Activated T-helper 17 cell treated with anti-CD3 and anti-CD28 coated beads, Interleukin-2, amount 50 U/mL, for 72 hours (primary cell): Measurements from ENCODE around the gene METTL26. TPM values are rescaled to one million over a fixed set of nuclear protein-coding genes. Genes with fewer than 3 reads are reported as not detected.
A peak's percentile ranks its signal among the peaks of the same experiment; 100 is the strongest.
"Not testable (repeated sequence)": the region's sequence is repeated elsewhere in the genome, so short reads cannot be mapped to it uniquely, and the experiment has no call there.

Experiments
- ATAC-seq: fragments of 150-1000 bp; cut with Tn5 transposase; replicated peaks from 2 replicates; pipeline ENCODE4 v1.10.0; 2021; ENCODE audit warnings: mild to moderate bottlenecking, moderate library complexity
- H3K27ac Mint-ChIP-seq: one replicate; pipeline ENCODE4 v1.8.0; 2022; ENCODE audit warnings: mixed read lengths
- H3K27me3 Mint-ChIP-seq: one replicate; pipeline ENCODE4 v1.8.0; 2022; ENCODE audit warnings: mixed read lengths
- H3K36me3 Mint-ChIP-seq: one replicate; pipeline ENCODE4 v1.8.0; 2022; ENCODE audit warnings: low read depth, mild to moderate bottlenecking, mixed read lengths
- H3K4me1 Mint-ChIP-seq: one replicate; pipeline ENCODE4 v1.8.0; 2022; ENCODE audit warnings: mixed read lengths
- H3K4me3 Mint-ChIP-seq: one replicate; pipeline ENCODE4 v1.8.0; 2022; ENCODE audit warnings: mild to moderate bottlenecking, mixed read lengths
- H3K9me3 Mint-ChIP-seq: one replicate; pipeline ENCODE4 v1.8.0; 2022; ENCODE audit warnings: mixed read lengths
- total RNA-seq, 2 donors: library from RNA; stranded (reverse); gene quantifications; one replicate each; pipeline ENCODE4 v1.2.3, GENCODE V29; 2022

Gene METTL26
- total RNA-seq, 2 donors from 2014 or later, result 87.4 to 115 TPM

DNA sequence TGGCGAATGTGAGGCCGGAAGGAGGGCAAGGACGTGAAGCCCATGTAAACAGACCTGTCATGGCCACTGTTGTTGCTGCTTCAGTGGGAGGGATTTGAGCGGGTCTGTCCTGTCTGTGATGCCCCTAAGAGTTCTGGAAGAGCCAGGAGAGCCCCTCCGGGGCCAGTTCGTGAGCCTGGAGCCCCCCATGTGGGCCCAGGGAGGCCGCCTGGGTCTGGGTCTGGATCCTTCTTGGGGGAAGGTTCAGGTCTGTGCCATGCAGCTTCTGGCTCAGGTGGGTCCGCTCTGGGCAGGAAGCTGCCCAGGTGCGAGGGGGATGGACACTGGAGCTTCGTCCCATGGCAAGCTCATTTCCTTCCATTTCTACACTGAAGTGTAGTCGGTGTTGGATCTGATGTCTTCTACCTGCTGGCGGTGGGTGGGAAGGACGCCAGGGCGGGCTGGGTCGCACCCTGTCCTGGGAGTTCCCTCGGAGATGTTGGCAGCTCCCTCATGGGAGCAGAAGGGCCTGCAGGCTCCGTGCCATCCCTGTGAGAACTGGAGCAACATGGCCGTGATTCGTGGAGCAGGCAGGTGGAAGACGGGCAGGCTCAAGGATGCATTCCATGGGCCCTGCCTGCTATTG, 16.5 kb downstream of the METTL26 start:
- H3K4me1 Mint-ChIP-seq, result no peaks in the 10 kb centered on the region
- H3K27ac Mint-ChIP-seq, result no peak overlapping the region
- H3K27me3 Mint-ChIP-seq, result no peaks in the 10 kb centered on the region
- H3K9me3 Mint-ChIP-seq, result no peaks in the 10 kb centered on the region
- no peak overlapping the region for H3K4me3 Mint-ChIP-seq
- H3K36me3 Mint-ChIP-seq, result no peaks in the 10 kb centered on the region
- ATAC-seq, result no peak

DNA sequence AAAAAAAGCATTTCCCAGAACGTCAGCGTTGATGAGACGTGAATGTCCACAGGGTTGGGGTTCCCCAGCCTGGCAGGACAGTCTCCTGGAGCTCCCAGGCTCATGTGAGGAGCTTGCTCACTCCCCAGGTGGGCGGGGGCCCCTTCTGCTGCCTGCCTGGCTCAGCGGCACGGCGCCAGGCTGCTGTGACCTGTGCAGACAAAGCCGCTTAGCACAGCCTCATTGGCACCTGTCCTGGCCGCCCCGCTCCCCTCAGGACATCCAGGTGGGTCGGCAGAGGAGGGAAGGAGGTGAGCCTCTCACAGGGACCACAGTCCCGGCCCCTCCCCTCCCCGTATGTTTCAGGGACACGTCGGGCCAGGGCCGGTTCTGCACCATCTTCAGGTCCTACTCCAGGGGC, 18.2 kb downstream of the METTL26 start:
- Mint-ChIP-seq H3K27me3 (no peaks in the 10 kb centered on the region), H3K9me3 (no peaks in the 10 kb centered on the region), H3K27ac (no peak overlapping the region), H3K4me3 (no peak overlapping the region), H3K4me1 (no peaks in the 10 kb centered on the region), H3K36me3 (no peaks in the 10 kb centered on the region)
- no peak for ATAC-seq

DNA sequence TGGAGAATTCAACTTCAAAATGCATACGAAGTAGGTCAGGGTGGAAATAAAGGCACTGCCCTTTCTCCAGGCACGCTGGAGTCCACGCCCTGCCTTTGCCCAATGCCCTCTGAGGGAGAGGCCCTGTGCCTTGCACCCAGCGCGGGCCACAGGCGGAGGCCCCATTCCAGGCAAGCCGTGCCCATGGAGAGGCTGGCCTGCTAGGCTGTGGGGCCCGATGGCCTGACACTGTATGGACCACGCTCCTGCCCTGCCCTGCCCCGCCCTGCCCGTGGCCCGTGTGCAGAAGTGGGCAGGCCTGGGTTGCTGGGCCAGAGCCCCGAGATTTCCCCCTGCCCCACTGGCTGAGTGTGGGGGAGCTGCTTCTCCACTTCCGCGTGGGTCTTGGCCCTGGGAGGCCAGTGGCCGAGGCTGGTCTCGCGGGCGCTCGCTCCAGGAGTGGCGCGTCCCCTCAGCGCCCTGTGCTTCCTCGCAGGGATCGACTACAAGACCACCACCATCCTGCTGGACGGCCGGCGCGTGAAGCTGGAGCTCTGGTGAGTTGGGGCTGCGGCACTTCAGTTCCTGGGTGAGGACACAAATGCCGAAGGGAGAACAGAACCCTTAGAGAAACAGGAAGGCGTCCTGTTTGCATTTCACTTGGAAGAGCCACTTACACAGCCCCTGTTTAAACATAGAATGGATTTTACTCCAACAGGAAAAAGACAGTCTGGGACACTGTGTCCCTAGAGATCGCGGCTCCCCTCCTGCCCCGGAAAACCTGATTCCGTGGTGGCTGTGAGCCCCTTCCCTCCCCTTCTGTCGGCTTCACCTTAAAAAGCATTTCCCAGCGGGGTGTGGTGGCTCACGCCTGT, 19.1 kb downstream of the METTL26 start:
- Mint-ChIP-seq H3K27ac (no peak overlapping the region), H3K27me3 (no peaks in the 10 kb centered on the region), H3K4me3 (no peak overlapping the region), H3K9me3 (no peaks in the 10 kb centered on the region), H3K36me3 (no peaks in the 10 kb centered on the region), H3K4me1 (no peaks in the 10 kb centered on the region)
- no peak for ATAC-seq

GRCh38 chr16:615122-615521, 21.0 kb downstream of the METTL26 start:
- no peak for ATAC-seq
- Mint-ChIP-seq H3K27me3 (no peaks in the 10 kb centered on the region), H3K4me3 (no peak overlapping the region)

DNA sequence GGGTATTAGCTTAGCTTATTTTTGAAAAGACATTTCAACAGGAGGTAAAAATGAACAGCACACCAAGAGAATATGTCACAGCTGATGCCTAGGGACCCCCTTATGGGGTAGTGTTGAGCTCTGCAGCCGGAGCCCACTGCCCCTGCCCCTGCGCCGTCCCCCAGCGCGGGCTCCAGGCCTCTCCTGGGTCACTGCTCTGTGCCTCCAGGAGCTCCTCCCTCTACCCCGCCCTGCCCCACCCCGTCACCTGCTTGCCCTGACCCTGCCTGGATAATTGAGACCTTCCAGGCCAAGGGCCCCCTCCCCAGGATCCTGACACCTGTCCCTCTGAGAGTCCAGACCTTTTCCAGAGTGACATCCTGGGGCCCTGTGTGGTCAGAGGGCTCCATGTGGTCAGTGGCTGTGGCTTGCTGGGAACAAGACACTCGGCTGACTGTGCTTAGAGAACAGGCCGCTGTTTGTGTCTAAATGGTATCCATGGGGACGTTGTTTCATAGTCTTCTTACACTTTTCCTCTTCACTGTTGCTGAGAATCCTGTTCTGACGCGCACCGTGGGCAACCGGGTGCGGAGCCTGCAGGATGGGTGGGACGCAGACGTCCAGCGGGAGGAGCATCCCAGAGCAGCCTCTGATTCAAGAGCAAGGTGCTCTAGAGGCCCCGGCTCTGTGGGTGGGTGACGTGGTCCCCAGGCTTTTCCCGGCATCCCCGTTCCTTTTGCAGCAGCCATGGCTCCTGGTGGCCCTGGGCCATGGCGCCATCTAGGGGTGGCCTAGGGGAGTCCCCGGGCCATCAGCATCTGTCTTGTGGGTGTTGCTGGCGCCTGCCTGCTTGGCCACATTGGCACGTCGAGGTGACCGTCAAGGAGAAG, 25.4 kb downstream of the METTL26 start:
- H3K9me3 Mint-ChIP-seq, result no peaks in the 10 kb centered on the region
- no peaks in the 10 kb centered on the region for H3K36me3 Mint-ChIP-seq
- peaks cover 11% of the 10 kb centered on the region for H3K4me1 Mint-ChIP-seq
- peak overlapping the region; percentile 48 for H3K4me3 Mint-ChIP-seq
- no peaks in the 10 kb centered on the region for H3K27me3 Mint-ChIP-seq
- peak; percentile 51 for ATAC-seq
- H3K27ac Mint-ChIP-seq, result peak overlapping the region; percentile 80

More at GRCh38 chr16:615122-615521, 21.0 kb downstream of the METTL26 start:
- Mint-ChIP-seq H3K4me1 (peaks cover 6% of the 10 kb centered on the region), H3K9me3 (no peaks in the 10 kb centered on the region), H3K27ac (no peak overlapping the region), H3K36me3 (no peaks in the 10 kb centered on the region)

DNA sequence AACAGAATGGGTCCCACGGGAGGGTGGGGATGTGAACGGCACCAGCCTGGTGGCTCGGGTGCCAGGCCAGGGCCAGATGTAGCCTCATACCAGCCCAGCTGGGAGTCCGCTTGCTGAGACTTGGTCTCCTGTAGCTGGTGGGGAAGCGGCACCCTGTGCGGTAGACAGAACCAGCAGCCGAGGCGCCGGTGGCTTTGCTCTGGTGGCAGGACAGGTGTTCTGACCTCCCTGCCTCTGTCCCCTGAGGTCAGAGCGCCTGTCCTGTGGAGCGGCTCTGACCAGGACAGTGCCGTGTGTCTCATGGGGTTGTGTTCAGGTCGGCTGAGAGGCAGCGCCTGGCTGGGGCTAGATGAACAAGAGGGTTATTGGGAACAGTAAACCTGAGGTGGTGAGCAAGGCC, 26.1 kb downstream of the METTL26 start:
- no peak overlapping the region for H3K27ac Mint-ChIP-seq

DNA sequence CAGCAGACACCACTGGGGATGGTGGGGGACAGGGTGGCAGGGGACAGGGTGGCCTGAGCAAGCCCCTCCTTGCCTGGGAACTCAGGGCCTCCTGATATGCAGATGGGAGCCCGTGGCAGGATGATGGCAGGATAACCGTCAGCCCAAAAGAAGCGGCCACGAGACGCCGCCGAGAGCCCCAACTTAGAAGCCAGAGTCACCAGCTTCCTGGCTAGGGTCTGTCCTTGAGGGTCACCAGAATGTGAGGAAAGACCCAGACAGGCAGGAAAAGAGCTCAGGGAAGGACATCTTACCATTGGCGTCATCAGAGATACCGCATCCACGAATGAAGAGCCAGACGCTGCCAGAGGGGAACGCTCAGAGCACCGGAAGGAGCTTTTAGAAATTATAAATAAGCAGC, 26.8 kb downstream of the METTL26 start:
- no peak overlapping the region for H3K27ac Mint-ChIP-seq

More for the DNA sequence above, 26.1 kb downstream of the METTL26 start:
- no peaks in the 10 kb centered on the region for H3K9me3 Mint-ChIP-seq
- no peak for ATAC-seq
- peaks cover 11% of the 10 kb centered on the region for H3K4me1 Mint-ChIP-seq
- H3K36me3 Mint-ChIP-seq, result no peaks in the 10 kb centered on the region
- no peaks in the 10 kb centered on the region for H3K27me3 Mint-ChIP-seq
- no peak overlapping the region for H3K4me3 Mint-ChIP-seq

DNA sequence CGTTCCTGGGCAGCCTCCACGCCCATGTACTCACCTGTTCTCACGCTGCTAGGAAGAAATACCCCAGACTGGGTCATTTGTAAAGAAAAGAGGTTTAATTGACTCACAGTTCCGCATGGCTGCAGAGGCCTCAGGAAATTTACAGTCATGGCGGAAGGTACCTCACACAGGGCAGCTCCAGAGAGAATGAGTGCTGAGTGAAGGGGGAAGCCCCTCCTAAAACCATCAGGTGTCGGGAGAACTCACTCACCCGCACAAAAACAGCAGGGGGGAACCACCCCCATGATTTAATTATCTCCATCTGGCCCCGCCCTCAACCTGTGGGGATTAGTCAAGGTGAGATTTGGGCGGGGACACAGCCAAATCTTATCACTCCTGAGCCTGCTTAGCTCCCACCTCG, 28.1 kb downstream of the METTL26 start:
- Mint-ChIP-seq H3K27me3 (no peaks in the 10 kb centered on the region), H3K9me3 (no peaks in the 10 kb centered on the region), H3K27ac (peak overlapping the region; percentile 71), H3K4me1 (peaks cover 15% of the 10 kb centered on the region), H3K36me3 (no peaks in the 10 kb centered on the region), H3K4me3 (peak overlapping the region; percentile 53)
- peak; percentile 98 for ATAC-seq

More for the DNA sequence above, 26.8 kb downstream of the METTL26 start:
- Mint-ChIP-seq H3K9me3 (no peaks in the 10 kb centered on the region), H3K36me3 (no peaks in the 10 kb centered on the region), H3K4me1 (peaks cover 11% of the 10 kb centered on the region), H3K27me3 (no peaks in the 10 kb centered on the region), H3K4me3 (no peak overlapping the region)
- no peak for ATAC-seq

DNA sequence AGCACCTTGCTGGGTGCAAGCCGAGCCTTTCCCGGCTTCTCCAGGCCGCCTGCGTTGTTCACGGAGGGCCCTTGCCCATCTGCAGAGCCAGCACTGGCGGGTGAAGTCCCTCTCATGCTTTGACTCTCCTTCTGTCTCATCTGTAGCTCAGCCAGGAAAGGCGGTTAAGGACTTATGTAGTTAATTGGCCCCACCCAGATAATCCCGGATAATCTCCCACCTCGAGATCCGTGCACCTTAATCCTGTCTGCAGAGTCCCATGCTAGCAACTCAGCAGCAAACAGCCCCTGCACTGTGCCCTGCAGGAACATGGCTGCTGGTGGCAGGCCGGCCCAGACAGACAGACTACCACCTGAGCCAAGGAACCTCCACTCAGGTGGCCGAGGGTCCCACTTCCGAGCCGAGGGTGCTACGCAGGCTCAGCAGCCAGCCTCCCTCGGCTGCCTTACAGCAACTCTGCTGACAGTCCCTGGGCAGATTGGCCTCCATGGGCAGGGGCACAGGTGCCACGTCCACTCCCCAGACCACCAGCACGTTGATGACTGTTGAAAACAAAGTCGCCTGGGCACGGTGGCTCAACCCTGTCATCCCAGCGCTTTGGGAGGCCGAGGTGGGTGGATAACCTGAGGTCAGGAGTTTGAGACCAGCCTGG, 29.3 kb downstream of the METTL26 start:
- ATAC-seq, result no peak
- H3K4me1 Mint-ChIP-seq, result peaks cover 16% of the 10 kb centered on the region
- no peaks in the 10 kb centered on the region for H3K27me3 Mint-ChIP-seq
- H3K27ac Mint-ChIP-seq, result no peak overlapping the region
- H3K9me3 Mint-ChIP-seq, result no peaks in the 10 kb centered on the region
- H3K4me3 Mint-ChIP-seq, result no peak overlapping the region
- H3K36me3 Mint-ChIP-seq, result no peaks in the 10 kb centered on the region

DNA sequence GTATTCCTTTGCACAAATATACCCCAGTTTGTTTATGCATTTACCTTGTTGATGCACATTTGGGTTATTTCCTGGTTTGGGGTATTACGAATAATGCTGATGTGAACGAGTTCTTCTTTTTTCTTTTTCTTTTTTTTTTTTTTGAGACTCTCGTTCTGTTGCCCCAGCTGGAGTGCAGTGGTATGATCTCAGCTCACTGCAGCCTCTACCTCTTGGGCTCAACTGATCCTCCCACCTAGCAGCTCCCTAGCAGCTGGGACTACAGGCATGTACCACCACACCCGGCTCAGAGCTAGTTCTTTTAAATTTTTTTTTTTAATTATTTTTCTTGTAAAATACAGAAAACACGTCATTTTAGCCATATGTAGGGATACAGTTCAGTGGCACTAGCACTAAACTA, 32.2 kb downstream of the METTL26 start:
- no peaks in the 10 kb centered on the region for H3K36me3 Mint-ChIP-seq
- H3K27me3 Mint-ChIP-seq, result no peaks in the 10 kb centered on the region
- ATAC-seq, result no peak
- no peak overlapping the region for H3K4me3 Mint-ChIP-seq
- H3K27ac Mint-ChIP-seq, result no peak overlapping the region
- peaks cover 10% of the 10 kb centered on the region for H3K4me1 Mint-ChIP-seq
- no peaks in the 10 kb centered on the region for H3K9me3 Mint-ChIP-seq

DNA sequence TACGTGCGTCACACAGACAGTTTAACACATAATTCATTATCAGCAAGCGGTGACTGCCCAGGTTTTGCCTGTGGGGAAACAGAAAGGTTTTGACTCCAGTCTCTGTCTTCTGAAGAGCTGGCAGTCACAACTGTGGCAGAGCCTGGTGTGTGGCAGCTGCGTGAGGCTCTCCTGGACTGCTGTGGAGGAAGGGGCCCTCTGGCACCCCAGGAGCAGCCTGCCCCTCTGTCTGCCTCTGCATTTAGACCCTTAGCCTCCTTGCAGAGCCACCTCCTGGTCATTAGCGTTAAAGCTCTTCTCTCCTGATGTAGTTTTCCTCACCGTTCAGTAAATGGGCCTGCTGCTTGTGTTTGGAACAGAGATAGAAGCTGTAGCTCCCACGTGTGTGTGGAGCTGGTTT, 35.3 kb downstream of the METTL26 start:
- no peak for ATAC-seq
- H3K4me1 Mint-ChIP-seq, result peaks cover 14% of the 10 kb centered on the region
- H3K9me3 Mint-ChIP-seq, result no peaks in the 10 kb centered on the region
- no peak overlapping the region for H3K27ac Mint-ChIP-seq
- peaks cover 4% of the 10 kb centered on the region for H3K36me3 Mint-ChIP-seq
- no peak overlapping the region for H3K4me3 Mint-ChIP-seq
- H3K27me3 Mint-ChIP-seq, result no peaks in the 10 kb centered on the region

- Mint-ChIP-seq H3K27ac (no peak overlapping the region), H3K36me3 (peaks cover 4% of the 10 kb centered on the region), H3K27me3 (no peaks in the 10 kb centered on the region), H3K4me3 (no peak overlapping the region), H3K9me3 (no peaks in the 10 kb centered on the region), H3K4me1 (peaks cover 14% of the 10 kb centered on the region)
- no peak for ATAC-seq
Observed at GRCh38 chr16:598823-599739, 37.0 kb downstream of the METTL26 start.

GRCh38 chr16:597655-598054, 38.5 kb downstream of the METTL26 start:
- not testable (repeated sequence) for H3K36me3 Mint-ChIP-seq, H3K27ac Mint-ChIP-seq, H3K9me3 Mint-ChIP-seq, H3K27me3 Mint-ChIP-seq, H3K4me3 Mint-ChIP-seq, ATAC-seq
- peaks cover 15% of the 10 kb centered on the region for H3K4me1 Mint-ChIP-seq
